Adrenal gland (tissue), 12 donors: ENCODE results near the gene TNS3. TPM values are rescaled to one million over a fixed set of nuclear protein-coding genes. Genes with fewer than 3 reads are reported as not detected.
"Not testable (repeated sequence)": the region's sequence is repeated elsewhere in the genome, so short reads cannot be mapped to it uniquely, and the experiment has no call there.

Experiments
- DNase-seq, 7 donors: peaks; one replicate each; pipeline ENCODE4 v3.0.0-alpha.2; 2019 to 2020
- H3K27ac ChIP-seq, 5 donors: fragments of 200-600 bp; sonication (generic) in 4 of 5; 1 replicate in 3 of 5; 2 replicates in 2 of 5; pipeline versions ENCODE4 v1.5.1 to v1.8.0; 2016 to 2020; ENCODE audit warnings: mild to moderate bottlenecking in 1 of 5
- H3K27me3 ChIP-seq: fragments of 200-600 bp; 2 replicates; pipeline ENCODE4 v1.8.0; 2021
- H3K36me3 ChIP-seq, 2 donors: fragments of 200-600 bp; replicated peaks in 1 of 2; 1 replicate in 1 of 2; 2 replicates in 1 of 2; pipeline versions ENCODE4 v1.5.1 to v1.8.0; 2018 to 2022
- H3K4me1 ChIP-seq, 2 donors: fragments of 200-600 bp; replicated peaks in 1 of 2; 1 replicate in 1 of 2; 2 replicates in 1 of 2; pipeline versions ENCODE4 v1.5.1 to v1.8.0; 2018 to 2021
- H3K4me3 ChIP-seq, 4 donors: fragments of 200-600 bp; sonication (generic) in 3 of 4; one replicate each; pipeline ENCODE4 v1.5.1; 2016 to 2018
- H3K9me3 ChIP-seq, 3 donors: fragments of 200-600 bp; sonication (generic) in 1 of 3; replicated peaks in 1 of 3; 1 replicate in 2 of 3; 2 replicates in 1 of 3; pipeline versions ENCODE4 v1.5.1 to v1.8.0; 2016 to 2021
- CTCF ChIP-seq, 6 experiments: fragments of 450-650 bp in 4 of 6; fragments of 200-600 bp in 2 of 6; sonication (generic) in 1 of 6; IDR thresholded peaks; 1 replicate in 5 of 6; 2 replicates in 1 of 6; pipeline versions ENCODE4 v1.5.1 to v1.8.0; 2016 to 2021; ENCODE audit warnings: antibody characterized with exemption in 6 of 6, mild to moderate bottlenecking in 2 of 6, moderate library complexity in 1 of 6
- POLR2A ChIP-seq, 2 donors: fragments of 450-650 bp; IDR thresholded peaks; one replicate each; pipeline ENCODE4 v1.6.1; 2017; ENCODE audit warnings: antibody characterized with exemption in 2 of 2, mild to moderate bottlenecking in 2 of 2, moderate library complexity in 1 of 2
- WGBS, 4 donors: extraction: QIAGEN DNeasy Blood & Tissue Kit in 2 of 4; methylation state at CpG; one replicate each; pipeline versions ENCODE4 v1.1.5 to v1.1.7; 2013 to 2017; 5-methylcytosine and 5-hydroxymethylcytosine counted together
- intact Hi-C, 2 donors: fragments of 100-400 bp; cut with DNase I; formaldehyde crosslinking; loops; one replicate each; pipeline versions ENCODE4 v1.14.1 to v1.15.0; 2022 to 2023
- polyA plus RNA-seq, 3 donors: library from polyadenylated mRNA; stranded (reverse); fragments of 200-250 nt in 2 of 3; fragments of 350-450 nt in 1 of 3; fragmentation: Illumina TruSeq in 1 of 3; extraction: RNeasy Lipid Tissue Mini Kit (QIAGEN cat#74804) in 1 of 3; gene quantifications; one replicate each; pipeline ENCODE4 v1.2.3, GENCODE V29; 2013 to 2014
- total RNA-seq, 9 donors: library from RNA; depleted of rRNA in 4 of 9; stranded (reverse); fragments of >200 nt in 4 of 9; fragments of 120-200 nt in 1 of 9; fragmentation: NEBNext Ultra II Directional in 1 of 9; extraction: Animal tissue kit (Norgen Biotek cat#: 25700) in 1 of 9; gene quantifications; one replicate each; pipeline versions ENCODE4 v1.1.0 to v1.2.4, GENCODE V29; 2013 to 2023
- donor health status: healthy with polysubstance abuse.
- donor health status: Bipolar disorder and iron deficiency.
- donor health status: DM: yes; HTN: yes; CAD: no.
- donor health status: DM: no; HTN: no; CAD: no.
- donor health status: DM: no; HTN: no; CAD: no.
- donor health status: DM: yes; HTN: yes; CAD: no.

TNS3 gene
- total and polyA plus RNA-seq, 12 donors: 21.0 to 188 (median 99.8) TPM

- Histone ChIP-seq H3K4me3 (no peak overlapping the region), H3K27ac (peak overlapping the region in 2 of 5 donors; percentile 2 to 27), H3K36me3 (no peaks in the 10 kb centered on the region), H3K4me1 (peaks cover 6 to 42% of the 10 kb centered on the region in 2 donors), H3K9me3 (no peaks in the 10 kb centered on the region), H3K27me3 (no peaks in the 10 kb centered on the region)
- TF ChIP-seq POLR2A (IDR thresholded peaks at IDR 0.05) (no peak), CTCF (IDR thresholded peaks at IDR 0.05) (no peak)
- intact Hi-C loops: no loop called here
- no peak for DNase-seq
- 73 to 76% (median 74%) methylated on average over 2 to 6 of the region's 6 CpGs for WGBS, 4 donors
Observed at GRCh38 chr7:47543714-47544113, 38.2 kb downstream of the TNS3 start.

- WGBS, 4 donors: 89 to 97% (median 95%) methylated on average over 3 to 4 of the region's 4 CpGs
- Histone ChIP-seq H3K27me3 (no peaks in the 10 kb centered on the region), H3K36me3 (no peaks in the 10 kb centered on the region), H3K4me3 (no peak overlapping the region), H3K4me1 (peaks cover 6 to 44% of the 10 kb centered on the region in 2 donors), H3K27ac (peak overlapping the region in 1 of 5 donors; percentile 27), H3K9me3 (no peaks in the 10 kb centered on the region)
- intact Hi-C loops: no loop called here
- DNase-seq: no peak
- no peak for TF ChIP-seq CTCF (IDR thresholded peaks at IDR 0.05)
- no peak for TF ChIP-seq POLR2A (IDR thresholded peaks at IDR 0.05)
Observed at GRCh38 chr7:47543056-47543455, 38.9 kb downstream of the TNS3 start.

GRCh38 chr7:47542051-47542450 is 39.9 kb downstream of the TNS3 start:
- H3K27me3 ChIP-seq: no peaks in the 10 kb centered on the region
- TF ChIP-seq POLR2A (IDR thresholded peaks at IDR 0.05): no peak
- no peak for TF ChIP-seq CTCF (IDR thresholded peaks at IDR 0.05)
- H3K36me3 ChIP-seq: no peaks in the 10 kb centered on the region
- whole genome bisulfite sequencing, 4 donors: 83 to 96% (median 91%) methylated on average over 3 of the region's 3 CpGs
- H3K4me3 ChIP-seq: no peak overlapping the region
- no peaks in the 10 kb centered on the region for H3K9me3 ChIP-seq
- peak overlapping the region in 1 of 5 donors; percentile 62 for H3K27ac ChIP-seq
- DNase-seq: no peak
- H3K4me1 ChIP-seq: peaks cover 6 to 49% of the 10 kb centered on the region in 2 donors
- intact Hi-C loops: no loop called here

GRCh38 chr7:47541485-47541884 is 40.4 kb downstream of the TNS3 start:
- intact Hi-C loops, H3K4me3 ChIP-seq, H3K27me3 ChIP-seq, H3K9me3 ChIP-seq, H3K36me3 ChIP-seq: not testable (repeated sequence)
- DNase-seq: peak in 6 of 7 donors; percentile 43 to 72 (median 54)
- 60 to 83% (median 65%) methylated on average over 9 of the region's 9 CpGs for WGBS, 4 donors
- Histone ChIP-seq H3K27ac (peak overlapping the region in 2 of 5 donors; percentile 62 to 91), H3K4me1 (peaks cover 6 to 50% of the 10 kb centered on the region in 2 donors)
